AG09319 (cell line): Measurements from ENCODE around the gene SLC11A1.

ENCODE experiments used
- DNase-seq: peaks from one replicate; pipeline ENCODE4 v3.0.0-alpha.2; 2010; ENCODE audit warnings: low read depth; ENCODE audit errors: extremely low read depth
- TF ChIP-seq, protein P1 (sequence below): IDR thresholded peaks from 2 replicates; pipeline ENCODE4 v1.5.1; 2011; ENCODE audit warnings: low read depth, mild to moderate bottlenecking, inconsistent platforms, low read length, moderate library complexity

The SLC11A1 gene

DNA sequence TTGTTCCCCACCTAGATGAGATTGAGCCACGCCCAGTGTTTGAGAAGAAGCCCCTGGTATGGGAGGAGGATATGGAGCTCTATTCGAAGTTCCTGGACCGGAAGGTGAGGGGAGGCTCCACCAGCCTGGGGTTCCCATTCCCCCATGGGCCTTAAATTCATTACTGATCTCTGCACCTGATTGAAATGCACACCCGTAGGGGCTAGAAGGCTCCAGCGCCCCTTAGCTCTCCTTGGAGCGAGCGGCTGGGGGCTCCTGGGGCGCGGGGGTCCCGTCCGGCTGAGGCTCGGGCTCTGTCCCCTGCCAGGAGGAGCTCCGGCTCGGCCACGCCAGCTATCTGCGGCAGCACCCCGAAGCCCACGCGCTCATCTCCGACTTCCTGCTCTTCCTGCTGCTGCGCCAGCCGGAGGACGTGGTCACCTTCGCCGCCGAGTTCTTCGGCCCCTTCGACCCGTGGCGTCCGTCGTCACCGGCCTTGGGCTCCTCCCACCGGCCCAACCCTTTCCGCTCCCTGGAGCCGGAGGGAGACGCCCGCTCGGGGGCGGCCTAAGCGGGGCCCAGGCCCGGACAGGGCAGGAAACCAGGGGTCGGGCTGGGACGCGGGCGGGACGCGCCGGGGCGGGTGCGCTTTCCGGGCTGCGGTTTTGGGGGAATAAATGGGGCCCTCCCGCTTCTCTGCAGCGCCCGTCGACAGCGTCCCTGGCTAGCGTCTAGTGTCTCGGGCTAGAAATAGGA lies 14.5 kb upstream of the SLC11A1 start:
- DNase-seq: no peak
- TF ChIP-seq, protein P1, sequence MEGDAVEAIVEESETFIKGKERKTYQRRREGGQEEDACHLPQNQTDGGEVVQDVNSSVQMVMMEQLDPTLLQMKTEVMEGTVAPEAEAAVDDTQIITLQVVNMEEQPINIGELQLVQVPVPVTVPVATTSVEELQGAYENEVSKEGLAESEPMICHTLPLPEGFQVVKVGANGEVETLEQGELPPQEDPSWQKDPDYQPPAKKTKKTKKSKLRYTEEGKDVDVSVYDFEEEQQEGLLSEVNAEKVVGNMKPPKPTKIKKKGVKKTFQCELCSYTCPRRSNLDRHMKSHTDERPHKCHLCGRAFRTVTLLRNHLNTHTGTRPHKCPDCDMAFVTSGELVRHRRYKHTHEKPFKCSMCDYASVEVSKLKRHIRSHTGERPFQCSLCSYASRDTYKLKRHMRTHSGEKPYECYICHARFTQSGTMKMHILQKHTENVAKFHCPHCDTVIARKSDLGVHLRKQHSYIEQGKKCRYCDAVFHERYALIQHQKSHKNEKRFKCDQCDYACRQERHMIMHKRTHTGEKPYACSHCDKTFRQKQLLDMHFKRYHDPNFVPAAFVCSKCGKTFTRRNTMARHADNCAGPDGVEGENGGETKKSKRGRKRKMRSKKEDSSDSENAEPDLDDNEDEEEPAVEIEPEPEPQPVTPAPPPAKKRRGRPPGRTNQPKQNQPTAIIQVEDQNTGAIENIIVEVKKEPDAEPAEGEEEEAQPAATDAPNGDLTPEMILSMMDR: no peak

DNA sequence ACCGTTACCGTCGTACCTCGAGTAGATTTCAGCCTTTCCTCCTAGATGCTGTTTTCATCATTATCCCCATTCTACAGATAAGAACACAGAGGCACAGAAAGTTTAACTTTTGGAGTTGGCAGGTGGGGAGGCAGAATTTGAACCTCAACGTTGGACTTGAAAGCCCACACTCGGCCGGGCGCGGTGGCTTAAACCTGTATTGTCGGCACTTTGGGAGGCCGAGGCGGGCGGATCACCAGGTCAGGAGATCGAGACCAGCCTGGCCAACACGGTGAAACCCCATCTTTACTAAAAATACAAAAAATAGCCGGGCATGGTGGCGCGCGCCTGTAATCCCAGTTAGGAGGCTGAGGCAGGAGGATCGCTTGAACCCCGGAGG lies 13.9 kb upstream of the SLC11A1 start:
- DNase-seq: no peak
- TF ChIP-seq, protein P1: no peak

DNA sequence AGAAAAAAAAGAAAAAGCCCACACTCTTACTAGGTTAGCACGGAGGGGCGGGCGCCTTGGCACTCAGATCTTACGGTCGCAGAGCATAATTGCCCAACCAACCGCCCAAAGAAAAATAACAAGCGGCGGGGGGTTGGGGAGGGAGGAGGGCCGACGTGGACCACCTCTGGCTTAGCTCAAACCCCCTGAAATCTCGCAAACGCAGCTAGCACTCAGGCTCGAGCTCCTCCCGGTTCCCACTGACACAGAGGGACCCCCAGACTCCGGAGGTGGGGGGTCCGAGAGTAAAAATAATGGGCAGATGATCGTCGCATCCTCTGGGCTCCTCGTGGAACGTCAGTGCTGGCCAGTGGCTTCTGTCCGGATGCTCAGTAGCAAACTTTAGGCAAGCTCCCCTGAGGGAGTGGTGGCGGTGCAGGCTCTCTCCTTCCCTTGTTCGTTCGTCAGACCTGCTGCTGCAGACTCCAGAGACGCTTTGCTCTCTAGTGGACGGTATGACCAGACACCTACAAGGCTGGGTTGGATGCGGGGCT lies 13.4 kb upstream of the SLC11A1 start:
- TF ChIP-seq, protein P1: peak; percentile 13
- DNase-seq: no peak

DNA sequence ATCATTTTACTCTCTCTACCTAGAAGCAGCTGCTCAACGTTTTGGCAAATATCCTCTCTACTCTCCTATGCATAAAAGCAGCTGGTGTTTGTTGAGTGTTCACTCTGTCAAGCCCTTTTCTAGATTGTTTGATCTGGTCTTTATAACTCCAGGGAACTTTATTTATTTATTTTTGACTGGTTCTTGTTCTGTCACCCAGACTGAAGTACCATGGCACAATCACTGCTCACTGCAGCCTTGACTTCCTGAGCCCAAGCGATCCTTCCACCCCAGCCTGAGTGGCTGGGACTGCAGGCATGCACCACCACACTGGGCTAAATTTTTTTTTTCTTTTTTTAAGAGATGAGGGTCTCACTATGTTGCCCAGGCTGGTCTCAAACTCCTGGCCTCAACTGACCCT lies 12.7 kb upstream of the SLC11A1 start:
- TF ChIP-seq, protein P1: no peak
- no peak for DNase-seq

DNA sequence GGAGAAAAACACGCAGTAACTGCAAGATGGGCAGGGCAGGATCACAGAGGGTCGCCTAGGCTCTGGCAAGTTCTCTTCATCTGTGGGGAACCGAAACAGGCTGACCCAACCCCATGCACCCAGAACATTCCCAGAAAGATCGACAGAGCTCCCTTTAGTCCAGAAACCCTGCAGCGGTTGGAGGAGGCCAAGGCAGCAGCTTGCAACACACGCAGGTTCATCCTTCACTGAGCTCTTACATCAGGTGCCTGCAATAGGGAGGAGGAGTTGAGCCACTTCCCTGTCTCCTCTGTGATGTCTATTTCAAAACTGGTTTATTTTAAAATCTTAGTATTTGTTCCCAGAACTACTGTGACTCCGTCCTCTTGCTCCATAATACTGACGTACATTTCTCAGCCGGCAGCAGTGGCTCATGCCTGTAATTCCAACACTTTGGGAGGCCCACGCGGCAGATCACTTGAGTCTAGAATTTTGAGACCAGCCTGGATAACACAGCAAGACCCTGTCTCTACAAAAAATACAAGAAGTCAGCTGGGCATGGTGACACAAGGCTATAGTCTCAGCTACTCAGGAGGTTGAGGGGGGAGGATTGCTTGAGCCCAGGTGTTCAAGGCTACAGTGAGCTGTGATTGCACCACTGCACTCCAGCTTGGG lies 11.5 kb upstream of the SLC11A1 start:
- TF ChIP-seq, protein P1: no peak
- DNase-seq: no peak

DNA sequence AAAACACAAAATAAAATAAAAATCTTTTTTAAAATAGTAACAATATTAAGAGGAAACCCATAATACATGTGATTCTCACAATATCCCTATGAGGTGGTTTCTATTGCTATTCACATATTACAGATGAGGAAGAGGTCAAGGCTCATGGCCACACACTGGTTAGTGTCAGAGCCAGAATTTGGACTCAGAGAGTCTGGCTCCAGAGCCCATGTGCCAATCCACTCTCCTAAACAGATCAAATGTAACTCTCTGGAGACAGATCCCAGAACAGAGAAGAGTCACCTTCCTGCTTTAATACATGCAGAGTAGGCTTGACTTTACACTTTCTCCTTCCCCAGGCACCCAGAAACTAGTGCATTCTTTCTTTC lies 10.1 kb upstream of the SLC11A1 start:
- TF ChIP-seq, protein P1: no peak
- DNase-seq: no peak

DNA sequence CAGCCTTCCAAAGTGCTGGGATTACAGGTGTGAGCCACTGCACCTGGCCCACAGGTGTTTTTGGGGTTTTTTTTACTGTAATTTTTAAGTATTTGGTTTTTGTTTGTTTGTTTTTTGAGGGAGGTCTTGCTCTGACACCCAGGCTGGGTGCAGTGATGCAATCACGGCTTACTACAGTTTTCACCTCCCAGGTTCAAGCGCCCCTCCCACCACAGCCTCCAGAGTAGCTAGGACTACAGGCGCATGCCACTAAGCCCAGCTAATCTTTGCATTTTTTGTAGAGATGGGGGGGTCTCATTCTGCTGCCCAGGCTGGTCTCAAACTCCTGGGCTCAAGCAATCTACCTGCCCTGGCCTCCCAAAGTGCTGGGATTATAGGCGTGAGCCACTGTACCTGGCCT lies 7.3 kb upstream of the SLC11A1 start:
- DNase-seq: no peak
- TF ChIP-seq, protein P1: no peak
